Heart left ventricle (tissue), 16 donors: ENCODE measurements around the gene NFIA. TPM values are rescaled to one million over a fixed set of nuclear protein-coding genes. Genes with fewer than 3 reads are reported as not detected.
A peak's percentile ranks its signal among the peaks of the same experiment; 100 is the strongest.

ENCODE experiments used
- ATAC-seq, 4 donors: fragments of 200-7000 bp; cut with Tn5 transposase; one replicate each; pipeline ENCODE4 v1.9.1; 2020 to 2022; ENCODE audit warnings: moderate library complexity in 4 of 4, mild to moderate bottlenecking in 3 of 4, moderate number of reproducible peaks in 1 of 4
- DNase-seq, 5 donors: peaks; one replicate each; pipeline ENCODE4 v3.0.0-alpha.2; 2020
- H3K27ac ChIP-seq, 12 donors: fragments of 200-600 bp; sonication (generic) in 4 of 12; one replicate each; pipeline versions ENCODE4 v1.5.0 to v1.8.0; 2016 to 2022; ENCODE audit warnings: mild to moderate bottlenecking in 2 of 12
- H3K27me3 ChIP-seq, 9 donors: fragments of 200-600 bp; sonication (generic) in 2 of 9; one replicate each; pipeline versions ENCODE4 v1.5.1 to v1.8.0; 2016 to 2022; ENCODE audit warnings: mild to moderate bottlenecking in 3 of 9
- H3K36me3 ChIP-seq, 9 donors: fragments of 200-600 bp; sonication (generic) in 2 of 9; one replicate each; pipeline versions ENCODE4 v1.5.0 to v1.8.0; 2018 to 2022; ENCODE audit warnings: mild to moderate bottlenecking in 2 of 9
- H3K4me1 ChIP-seq, 12 donors: fragments of 200-600 bp; sonication (generic) in 4 of 12; one replicate each; pipeline versions ENCODE4 v1.5.0 to v1.8.0; 2016 to 2022; ENCODE audit warnings: mild to moderate bottlenecking in 3 of 12
- H3K4me3 ChIP-seq, 12 donors: fragments of 200-600 bp; sonication (generic) in 4 of 12; one replicate each; pipeline versions ENCODE4 v1.5.0 to v1.8.0; 2017 to 2022; ENCODE audit warnings: mild to moderate bottlenecking in 9 of 12, moderate library complexity in 4 of 12
- H3K9me3 ChIP-seq, 12 donors: fragments of 200-600 bp; sonication (generic) in 4 of 12; one replicate each; pipeline versions ENCODE4 v1.5.0 to v1.8.0; 2016 to 2022; ENCODE audit warnings: mild to moderate bottlenecking in 1 of 12
- POLR2A ChIP-seq, 2 donors: fragments of 450-650 bp; IDR thresholded peaks; one replicate each; pipeline ENCODE4 v1.6.1; 2017; ENCODE audit warnings: antibody characterized with exemption in 2 of 2, mild to moderate bottlenecking in 2 of 2, moderate library complexity in 2 of 2
- whole genome bisulfite sequencing, 4 donors: extraction: QIAGEN DNeasy Blood & Tissue Kit in 2 of 4; methylation state at CpG; one replicate each; pipeline versions ENCODE4 v1.1.5 to v1.1.7; 2013 to 2018; 5-methylcytosine and 5-hydroxymethylcytosine counted together
- intact Hi-C, 10 donors: fragments of 100-400 bp; cut with DNase I; formaldehyde crosslinking; loops; one replicate each; pipeline versions ENCODE4 v1.11.1 to v1.14.2; 2022
- polyA plus RNA-seq, 2 donors: library from polyadenylated mRNA; stranded (reverse); fragments of 200-250 nt; gene quantifications; one replicate each; pipeline ENCODE4 v1.2.3, GENCODE V29; 2013
- total RNA-seq, 9 donors: library from RNA; depleted of rRNA in 2 of 9; stranded (reverse); fragments of >200 nt in 2 of 9; fragmentation: NEBNext Ultra II Directional in 3 of 9; extraction: Animal tissue kit (Norgen Biotek cat#: 25700) in 3 of 9; gene quantifications; one replicate each; pipeline versions ENCODE4 v1.1.0 to v1.2.4, GENCODE V29; 2016 to 2023
- TF ChIP-seq, protein P1 (sequence below), 12 donors: fragments of 200-600 bp; sonication (generic) in 4 of 12; IDR thresholded peaks; one replicate each; pipeline versions ENCODE4 v1.5.0 to v1.8.0; 2018 to 2022; ENCODE audit warnings: antibody characterized with exemption in 12 of 12, mild to moderate bottlenecking in 5 of 12
- donor health status: ischemic (EF 13 %, LVEDD 7.1; RV severe dilation, severe dysfunction).
- donor health status: healthy with polysubstance abuse.
- donor health status: DM: no; HTN: yes; CAD: no.
- donor health status: DM: no; HTN: no; CAD: no.
- donor health status: ischemic (EF 25% LVEDD 6.9; RV normal size, moderate dysfunction).
- donor health status: ischemic (EF 25% LVEDD 5.7; RV mildly dilated, moderate dysfunction).
- donor health status: healthy.
- donor health status: DM: yes; HTN: yes; CAD: no.
- donor health status: ischemic (EF 35%, LVEDD 5.7; RV mildly dilated, moderate dysfunction).
- donor health status: nonischemic (EF 11% LVEDD 7.7; RV severe dilation, severe dysfunction).
- donor health status: DM: yes; HTN: yes; CAD: no.
- donor health status: PGD.
- donor health status: ischemic (EF 29% LVEDD 5.4; RV normal size, mild dysfunction).
- donor health status: nonischemic (EF 23%, LVEDD 6.1; RV moderate dilation, normal function).

The NFIA gene
- total and polyA plus RNA-seq, 11 donors: 12.7 to 121 (median 96.5) TPM

DNA sequence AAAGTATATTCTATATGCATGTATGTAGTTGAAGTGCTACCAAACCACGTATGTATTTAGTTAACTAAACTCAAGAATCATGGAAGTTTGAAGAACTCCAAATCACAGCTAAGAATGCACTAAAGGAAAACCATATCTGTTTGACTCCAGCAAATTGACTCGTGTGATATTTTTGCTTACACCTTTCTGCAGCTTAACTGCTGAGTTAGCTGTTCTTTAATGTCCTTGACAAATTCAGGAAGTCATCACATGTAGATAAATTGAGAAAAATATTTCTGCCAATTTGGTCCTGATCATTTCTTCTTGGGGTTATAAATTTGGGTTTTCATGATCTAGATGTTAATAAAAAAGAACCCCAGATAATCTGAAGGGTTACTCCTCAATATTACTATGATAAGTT is 83.0 kb downstream of the NFIA start:
- H3K36me3 ChIP-seq: peaks cover 0 to 5% (median 0%) of the 10 kb centered on the region in 9 donors
- peaks cover 0 to 66% (median 38%) of the 10 kb centered on the region in 12 donors for H3K4me1 ChIP-seq
- DNase-seq: no peak
- H3K4me3 ChIP-seq: no peak overlapping the region
- H3K27me3 ChIP-seq: no peaks in the 10 kb centered on the region
- intact Hi-C loops: no loop called here
- 60 to 68% (median 64%) methylated on average over 2 of the region's 2 CpGs for WGBS, 4 donors
- H3K27ac ChIP-seq: no peak overlapping the region
- TF ChIP-seq, protein P1, sequence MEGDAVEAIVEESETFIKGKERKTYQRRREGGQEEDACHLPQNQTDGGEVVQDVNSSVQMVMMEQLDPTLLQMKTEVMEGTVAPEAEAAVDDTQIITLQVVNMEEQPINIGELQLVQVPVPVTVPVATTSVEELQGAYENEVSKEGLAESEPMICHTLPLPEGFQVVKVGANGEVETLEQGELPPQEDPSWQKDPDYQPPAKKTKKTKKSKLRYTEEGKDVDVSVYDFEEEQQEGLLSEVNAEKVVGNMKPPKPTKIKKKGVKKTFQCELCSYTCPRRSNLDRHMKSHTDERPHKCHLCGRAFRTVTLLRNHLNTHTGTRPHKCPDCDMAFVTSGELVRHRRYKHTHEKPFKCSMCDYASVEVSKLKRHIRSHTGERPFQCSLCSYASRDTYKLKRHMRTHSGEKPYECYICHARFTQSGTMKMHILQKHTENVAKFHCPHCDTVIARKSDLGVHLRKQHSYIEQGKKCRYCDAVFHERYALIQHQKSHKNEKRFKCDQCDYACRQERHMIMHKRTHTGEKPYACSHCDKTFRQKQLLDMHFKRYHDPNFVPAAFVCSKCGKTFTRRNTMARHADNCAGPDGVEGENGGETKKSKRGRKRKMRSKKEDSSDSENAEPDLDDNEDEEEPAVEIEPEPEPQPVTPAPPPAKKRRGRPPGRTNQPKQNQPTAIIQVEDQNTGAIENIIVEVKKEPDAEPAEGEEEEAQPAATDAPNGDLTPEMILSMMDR (IDR thresholded peaks at IDR 0.05): no peak
- TF ChIP-seq POLR2A (IDR thresholded peaks at IDR 0.05): no peak
- ATAC-seq: no peak
- H3K9me3 ChIP-seq: no peaks in the 10 kb centered on the region

DNA sequence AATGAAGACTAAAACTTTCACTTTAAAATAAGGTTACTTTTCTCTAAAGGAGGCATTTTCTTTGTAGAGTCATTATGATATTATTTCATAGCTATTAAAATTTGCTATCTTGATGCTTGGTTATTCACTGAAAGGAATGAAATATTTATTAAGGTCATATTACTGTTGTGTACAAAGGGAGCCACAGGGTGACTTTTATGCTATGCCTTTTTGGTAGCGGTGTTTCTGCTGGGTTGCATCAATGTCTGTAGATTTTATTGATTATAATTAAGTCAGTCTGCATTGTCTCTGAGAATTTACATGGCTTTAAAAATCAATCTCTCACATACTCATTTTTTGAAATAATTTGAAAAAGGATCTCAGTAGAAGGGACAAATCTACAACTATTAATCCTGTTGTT is 84.9 kb downstream of the NFIA start:
- Histone ChIP-seq H3K27ac (no peak overlapping the region), H3K27me3 (no peaks in the 10 kb centered on the region), H3K4me3 (no peak overlapping the region), H3K4me1 (peaks cover 4 to 80% (median 50%) of the 10 kb centered on the region in 12 donors), H3K9me3 (no peaks in the 10 kb centered on the region), H3K36me3 (peaks cover 0 to 1% (median 0%) of the 10 kb centered on the region in 9 donors)
- WGBS, 4 donors: 92 to 95% (median 94%) methylated on average over 1 of the region's 1 CpG
- no peak for DNase-seq
- ATAC-seq: no peak
- TF ChIP-seq POLR2A (IDR thresholded peaks at IDR 0.05): no peak
- TF ChIP-seq, protein P1 (IDR thresholded peaks at IDR 0.05): no peak
- intact Hi-C loops: no loop called here

DNA sequence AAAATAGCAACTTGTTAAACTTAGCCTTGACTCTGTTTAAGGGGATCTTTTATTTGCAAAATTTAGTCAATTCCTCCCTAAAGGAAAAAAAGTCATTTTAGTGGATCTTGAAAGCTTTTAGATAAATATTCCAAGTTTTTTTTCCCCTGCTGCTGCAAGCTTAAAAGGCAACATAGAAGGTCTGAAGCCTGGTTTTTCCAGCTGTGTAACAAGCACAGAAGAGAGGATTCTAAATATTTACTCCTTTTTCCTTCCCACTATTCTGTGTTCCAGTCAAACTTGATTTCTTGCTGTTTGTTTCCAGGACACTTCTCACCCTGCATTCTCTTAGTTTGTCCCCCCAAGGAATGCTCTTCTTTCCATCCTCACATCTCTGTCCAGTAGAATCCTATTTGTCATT is 86.7 kb downstream of the NFIA start:
- Histone ChIP-seq H3K4me1 (peaks cover 12 to 83% (median 54%) of the 10 kb centered on the region in 12 donors), H3K9me3 (no peaks in the 10 kb centered on the region), H3K27me3 (no peaks in the 10 kb centered on the region), H3K27ac (peak overlapping the region in 3 of 12 donors; percentile 0 to 68 (median 20)), H3K36me3 (no peaks in the 10 kb centered on the region), H3K4me3 (no peak overlapping the region)
- no peak for ATAC-seq
- DNase-seq: no peak
- no peak for TF ChIP-seq POLR2A (IDR thresholded peaks at IDR 0.05)
- TF ChIP-seq, protein P1 (IDR thresholded peaks at IDR 0.05): no peak
- intact Hi-C loops: no loop called here

DNA sequence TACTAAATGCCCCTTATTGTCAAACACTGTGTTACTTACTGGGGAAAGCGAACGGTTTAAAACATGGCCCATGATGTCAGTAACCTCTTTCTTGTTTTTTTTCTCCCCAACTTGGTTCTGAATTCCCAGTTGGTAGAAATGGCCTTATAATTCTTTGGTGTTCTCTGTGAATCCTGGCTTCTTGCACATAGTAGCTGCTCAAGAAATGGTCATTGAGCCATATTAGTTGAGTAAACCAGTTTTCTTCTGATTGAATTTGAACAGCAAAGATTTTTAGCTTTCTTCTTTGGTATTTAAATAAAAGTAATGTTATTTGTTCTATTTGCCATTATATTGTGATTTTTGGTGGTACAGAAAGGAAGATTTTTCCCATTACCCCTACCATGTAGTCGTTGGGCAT is 87.3 kb downstream of the NFIA start:
- TF ChIP-seq, protein P1 (IDR thresholded peaks at IDR 0.05): no peak
- TF ChIP-seq POLR2A (IDR thresholded peaks at IDR 0.05): no peak
- Histone ChIP-seq H3K27ac (peak overlapping the region in 5 of 12 donors; percentile 14 to 68 (median 44)), H3K36me3 (no peaks in the 10 kb centered on the region), H3K4me3 (no peak overlapping the region), H3K9me3 (no peaks in the 10 kb centered on the region), H3K27me3 (no peaks in the 10 kb centered on the region), H3K4me1 (peaks cover 12 to 83% (median 59%) of the 10 kb centered on the region in 12 donors)
- WGBS, 4 donors: 93 to 98% (median 95%) methylated on average over 3 of the region's 3 CpGs
- ATAC-seq (no peak), DNase-seq (no peak)
- intact Hi-C loops: loop anchor here in 3 of 10 donors (5.0 to 10.0 kb wide), 3 partner anchors 37 to 195 kb away; no protein-coding TSS in a partner anchor
